CD1c-positive myeloid dendritic cell (primary cell): ENCODE results near the gene UPK3B.
"Not testable (repeated sequence)": the region's sequence is repeated elsewhere in the genome, so short reads cannot be mapped to it uniquely, and the experiment has no call there.

ENCODE experiments used
- DNase-seq: peaks from one replicate; pipeline ENCODE4 v3.0.0-alpha.2; 2016; ENCODE audit errors: extremely low spot score

Gene UPK3B

GRCh38 chr7:76513817-76514799 lies 3.8 kb downstream of the UPK3B start:
- DNase-seq, result no peak

GRCh38 chr7:76514926-76515771 lies 4.8 kb downstream of the UPK3B start:
- no peak for DNase-seq

GRCh38 chr7:76515999-76516443 lies 5.7 kb downstream of the UPK3B start:
- DNase-seq, result no peak

GRCh38 chr7:76516932-76517331 lies 6.6 kb downstream of the UPK3B start:
- DNase-seq, result not testable (repeated sequence)

GRCh38 chr7:76526183-76526582 lies 15.8 kb downstream of the UPK3B start:
- DNase-seq, result not testable (repeated sequence)

GRCh38 chr7:76531643-76532042 lies 21.3 kb downstream of the UPK3B start:
- not testable (repeated sequence) for DNase-seq

- not testable (repeated sequence) for DNase-seq
Measured at GRCh38 chr7:76543197-76543596, 32.8 kb downstream of the UPK3B start, which contains the start of gene SPDYE16. TSS of gene SPDYE16 (minus strand) at chr7:76543297. CDS start at chr7:76541459, 1,838 bp downstream.

GRCh38 chr7:76549025-76549854 lies 38.9 kb downstream of the UPK3B start:
- peak; percentile 58 for DNase-seq

- not testable (repeated sequence) for DNase-seq
Measured at GRCh38 chr7:76549855-76550248, 39.5 kb downstream of the UPK3B start.

- not testable (repeated sequence) for DNase-seq
Measured at GRCh38 chr7:76551992-76552391, 41.6 kb downstream of the UPK3B start.

GRCh38 chr7:76559685-76560084 lies 49.3 kb downstream of the UPK3B start:
- DNase-seq, result not testable (repeated sequence)

GRCh38 chr7:76560157-76560556 lies 49.8 kb downstream of the UPK3B start:
- DNase-seq, result not testable (repeated sequence)

- not testable (repeated sequence) for DNase-seq
Measured at GRCh38 chr7:76561342-76561741, 51.0 kb downstream of the UPK3B start.

- DNase-seq, result not testable (repeated sequence)
Measured at GRCh38 chr7:76565001-76565400, 54.6 kb downstream of the UPK3B start.
